ENCODE measurements around the gene TBC1D2.

Gene TBC1D2

GRCh38 chr9:98186236-98186635 is 69.2 kb downstream of the TBC1D2 start:
- no peak overlapping the region for H3K4me3 ChIP-seq (ENCODE audit: low read depth, low read length, poor library complexity, severe bottlenecking)
- no peaks in the 10 kb centered on the region for H3K79me2 ChIP-seq (ENCODE audit: insufficient read depth, low read length)
- no peaks in the 10 kb centered on the region for H3K9me2 ChIP-seq (ENCODE audit: low read depth, low read length)
- H3K4me1 ChIP-seq (ENCODE audit: insufficient read depth, low read length, severe bottlenecking) = no peaks in the 10 kb centered on the region
- H3K36me3 ChIP-seq (ENCODE audit: insufficient read depth, low read length) = no peaks in the 10 kb centered on the region
- no peak overlapping the region for H3K9ac ChIP-seq (ENCODE audit: low read length)
- H3K27me3 ChIP-seq (ENCODE audit: insufficient read depth, low read length) = no peaks in the 10 kb centered on the region
- H3K4me2 ChIP-seq (ENCODE audit: low read length) = no peak overlapping the region
- H2AFZ ChIP-seq (ENCODE audit: low read length) = no peak overlapping the region
- no peaks in the 10 kb centered on the region for H3K9me3 ChIP-seq (ENCODE audit: low read length)
- H3F3A ChIP-seq (ENCODE audit: insufficient read depth, low read length) = 0 out of 2 replicates have a peak, but pooled peaks cover 5% of the 10 kb centered on the region
- H3K27ac ChIP-seq (ENCODE audit: low read depth, low read length, poor library complexity, severe bottlenecking) = no peak overlapping the region
- TF ChIP-seq EZH2 (IDR thresholded peaks at IDR 0.05; ENCODE audit: borderline replicate concordance, low read length) (no peak), CTCF (IDR thresholded peaks at IDR 0.05; ENCODE audit: low read length) (no peak)
- no peaks in the 10 kb centered on the region for H4K20me1 ChIP-seq (ENCODE audit: insufficient read depth, low read length)

- Histone ChIP-seq H3K9me3 (ENCODE audit: low read length) (no peaks in the 10 kb centered on the region), H3K27me3 (ENCODE audit: insufficient read depth, low read length) (no peaks in the 10 kb centered on the region), H4K20me1 (ENCODE audit: insufficient read depth, low read length) (no peaks in the 10 kb centered on the region), H3K36me3 (ENCODE audit: insufficient read depth, low read length) (no peaks in the 10 kb centered on the region), H2AFZ (ENCODE audit: low read length) (no peak overlapping the region), H3F3A (ENCODE audit: insufficient read depth, low read length) (0 out of 2 replicates have a peak, but pooled peaks cover 5% of the 10 kb centered on the region), H3K9ac (ENCODE audit: low read length) (no peak overlapping the region), H3K4me1 (ENCODE audit: insufficient read depth, low read length, severe bottlenecking) (no peaks in the 10 kb centered on the region), H3K4me3 (ENCODE audit: low read depth, low read length, poor library complexity, severe bottlenecking) (no peak overlapping the region), H3K4me2 (ENCODE audit: low read length) (no peak overlapping the region), H3K79me2 (ENCODE audit: insufficient read depth, low read length) (no peaks in the 10 kb centered on the region), H3K9me2 (ENCODE audit: low read depth, low read length) (no peaks in the 10 kb centered on the region), H3K27ac (ENCODE audit: low read depth, low read length, poor library complexity, severe bottlenecking) (no peak overlapping the region)
- TF ChIP-seq EZH2 (IDR thresholded peaks at IDR 0.05; ENCODE audit: borderline replicate concordance, low read length) = no peak
- TF ChIP-seq CTCF (IDR thresholded peaks at IDR 0.05; ENCODE audit: low read length) = no peak
These were observed 69.8 kb downstream of the TBC1D2 start for GRCh38 chr9:98185611-98186171.

- Histone ChIP-seq H3K4me1 (ENCODE audit: insufficient read depth, low read length, severe bottlenecking) (no peaks in the 10 kb centered on the region), H3K27me3 (ENCODE audit: insufficient read depth, low read length) (no peaks in the 10 kb centered on the region), H3K9me3 (ENCODE audit: low read length) (no peaks in the 10 kb centered on the region), H3K36me3 (ENCODE audit: insufficient read depth, low read length) (no peaks in the 10 kb centered on the region), H3K4me2 (ENCODE audit: low read length) (no peak overlapping the region), H3K4me3 (ENCODE audit: low read depth, low read length, poor library complexity, severe bottlenecking) (no peak overlapping the region), H4K20me1 (ENCODE audit: insufficient read depth, low read length) (no peaks in the 10 kb centered on the region), H3F3A (ENCODE audit: insufficient read depth, low read length) (0 out of 2 replicates have a peak, but pooled peaks cover 5% of the 10 kb centered on the region), H2AFZ (ENCODE audit: low read length) (no peak overlapping the region), H3K9me2 (ENCODE audit: low read depth, low read length) (no peaks in the 10 kb centered on the region), H3K27ac (ENCODE audit: low read depth, low read length, poor library complexity, severe bottlenecking) (no peak overlapping the region), H3K79me2 (ENCODE audit: insufficient read depth, low read length) (no peaks in the 10 kb centered on the region), H3K9ac (ENCODE audit: low read length) (no peak overlapping the region)
- TF ChIP-seq EZH2 (IDR thresholded peaks at IDR 0.05; ENCODE audit: borderline replicate concordance, low read length) = no peak
These were observed 70.4 kb downstream of the TBC1D2 start for GRCh38 chr9:98185021-98185567.

- H2AFZ ChIP-seq (ENCODE audit: low read length) = no peak overlapping the region
- H3K79me2 ChIP-seq (ENCODE audit: insufficient read depth, low read length) = no peaks in the 10 kb centered on the region
- no peak overlapping the region for H3K9ac ChIP-seq (ENCODE audit: low read length)
These were observed 71.1 kb downstream of the TBC1D2 start for GRCh38 chr9:98184326-98184725.

More at GRCh38 chr9:98184326-98184725, 71.1 kb downstream of the TBC1D2 start:
- Histone ChIP-seq H3F3A (ENCODE audit: insufficient read depth, low read length) (0 out of 2 replicates have a peak, but pooled peaks cover 3% of the 10 kb centered on the region), H3K9me3 (ENCODE audit: low read length) (no peaks in the 10 kb centered on the region), H3K9me2 (ENCODE audit: low read depth, low read length) (no peaks in the 10 kb centered on the region), H3K27ac (ENCODE audit: low read depth, low read length, poor library complexity, severe bottlenecking) (no peak overlapping the region), H4K20me1 (ENCODE audit: insufficient read depth, low read length) (no peaks in the 10 kb centered on the region), H3K36me3 (ENCODE audit: insufficient read depth, low read length) (no peaks in the 10 kb centered on the region), H3K4me1 (ENCODE audit: insufficient read depth, low read length, severe bottlenecking) (no peaks in the 10 kb centered on the region), H3K27me3 (ENCODE audit: insufficient read depth, low read length) (no peaks in the 10 kb centered on the region), H3K4me3 (ENCODE audit: low read depth, low read length, poor library complexity, severe bottlenecking) (no peak overlapping the region), H3K4me2 (ENCODE audit: low read length) (no peak overlapping the region)
- TF ChIP-seq EZH2 (IDR thresholded peaks at IDR 0.05; ENCODE audit: borderline replicate concordance, low read length) = no peak
- no peak for TF ChIP-seq CTCF (IDR thresholded peaks at IDR 0.05; ENCODE audit: low read length)
